GM12801 (cell line): ENCODE data around the gene TRPM8.

ENCODE experiments used
- CTCF ChIP-seq: IDR thresholded peaks from one replicate; pipeline ENCODE4 v1.5.1; 2011; ENCODE audit warnings: control low read depth; ENCODE audit not compliant: insufficient read length; ENCODE audit errors: extremely low read depth

The TRPM8 gene

DNA sequence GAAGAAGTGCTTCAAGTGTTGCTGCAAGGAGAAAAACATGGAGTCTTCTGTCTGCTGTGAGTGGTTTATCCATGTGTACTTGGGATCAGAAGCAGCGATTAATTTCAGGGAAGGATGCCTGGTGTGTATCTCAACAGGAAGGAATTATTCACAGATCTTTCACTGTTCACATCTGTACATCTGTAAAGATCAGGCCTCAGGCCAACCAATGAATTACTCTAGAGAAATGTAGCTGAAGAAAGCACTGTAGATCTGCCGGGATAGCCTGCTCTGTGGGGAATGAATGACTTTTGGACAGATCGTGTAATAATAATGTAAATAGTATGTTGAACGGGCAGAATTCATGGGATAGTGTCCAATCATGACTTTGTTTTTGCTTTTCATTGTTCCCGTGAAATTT is 79.3 kb downstream of the TRPM8 start:
- no peak for TF ChIP-seq CTCF

DNA sequence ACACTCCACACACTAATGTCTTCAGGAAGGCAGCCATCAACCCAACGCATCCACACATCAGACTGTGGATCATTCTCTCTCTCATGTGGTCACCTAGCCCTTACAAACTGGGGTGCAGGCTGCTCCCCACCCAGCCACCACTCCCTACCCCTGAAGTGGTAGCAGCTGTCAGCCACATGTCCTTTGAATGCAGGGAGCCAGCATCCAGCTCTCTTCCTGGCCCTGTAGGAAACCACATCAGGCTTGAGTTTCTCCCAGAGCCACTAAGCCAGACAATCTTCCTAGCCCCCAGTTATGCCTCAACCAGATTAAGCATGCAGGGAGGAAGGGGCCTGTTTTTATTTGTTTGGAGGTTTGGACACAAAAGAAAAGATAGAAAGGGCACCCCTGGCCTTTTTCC is 80.5 kb downstream of the TRPM8 start:
- no peak for TF ChIP-seq CTCF

GRCh38 chr2:233999182-233999581 is 82.0 kb downstream of the TRPM8 start:
- TF ChIP-seq CTCF, result no peak

DNA sequence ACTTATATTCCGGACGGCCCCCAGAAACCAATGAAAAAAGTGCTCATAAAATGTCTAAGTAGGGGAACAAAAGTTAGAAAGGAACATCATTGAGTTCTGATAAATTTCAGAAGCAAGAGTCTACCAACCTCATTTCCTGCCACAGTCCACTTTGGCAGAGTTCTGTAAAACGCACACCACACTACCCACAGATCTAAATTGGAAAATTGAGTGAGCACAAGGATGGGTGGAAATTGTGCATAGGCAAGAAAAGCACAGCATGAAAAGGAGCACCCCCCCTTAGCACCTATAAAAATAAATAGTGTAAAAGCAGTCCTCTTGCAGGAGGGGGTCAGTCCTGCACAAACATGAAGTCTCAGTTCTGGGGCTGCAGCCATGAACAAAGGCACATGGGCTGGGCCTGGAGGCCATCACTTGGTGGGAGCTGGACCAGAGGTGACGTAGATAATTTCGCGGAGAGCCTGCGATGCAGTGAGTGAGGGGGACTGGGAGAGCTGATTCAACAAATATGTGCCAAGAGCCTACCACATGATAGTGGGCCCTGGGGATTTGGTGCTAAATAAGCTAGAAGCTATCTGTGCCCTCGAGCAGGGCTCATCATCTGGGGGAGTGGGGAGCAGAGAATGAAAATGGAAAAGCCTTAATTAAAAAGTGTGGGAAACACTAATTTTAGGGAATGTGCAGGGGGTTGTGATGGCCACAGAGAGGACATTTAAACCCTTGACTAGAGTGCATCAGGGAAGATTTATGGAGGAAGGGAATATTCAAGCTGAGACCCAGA is 84.4 kb downstream of the TRPM8 start:
- TF ChIP-seq CTCF, result no peak

DNA sequence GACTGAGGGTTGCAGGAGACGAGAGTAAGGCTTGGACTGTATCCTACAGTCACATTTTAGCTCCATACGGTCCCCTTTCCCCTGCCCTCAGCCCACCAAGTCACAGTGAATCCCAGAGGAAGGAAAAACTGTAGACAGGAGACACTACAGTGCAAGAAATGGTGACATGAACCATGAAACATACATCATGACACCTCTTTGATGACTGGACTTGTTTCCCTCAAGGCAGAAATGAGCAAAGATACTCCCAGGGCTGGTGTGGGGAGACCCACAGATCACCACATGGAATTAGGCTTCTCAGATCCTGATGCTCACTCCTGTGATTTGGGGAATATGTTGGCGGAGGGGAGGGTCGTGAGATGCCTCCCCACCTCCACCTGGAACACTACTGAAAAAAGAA is 85.1 kb downstream of the TRPM8 start:
- no peak for TF ChIP-seq CTCF

DNA sequence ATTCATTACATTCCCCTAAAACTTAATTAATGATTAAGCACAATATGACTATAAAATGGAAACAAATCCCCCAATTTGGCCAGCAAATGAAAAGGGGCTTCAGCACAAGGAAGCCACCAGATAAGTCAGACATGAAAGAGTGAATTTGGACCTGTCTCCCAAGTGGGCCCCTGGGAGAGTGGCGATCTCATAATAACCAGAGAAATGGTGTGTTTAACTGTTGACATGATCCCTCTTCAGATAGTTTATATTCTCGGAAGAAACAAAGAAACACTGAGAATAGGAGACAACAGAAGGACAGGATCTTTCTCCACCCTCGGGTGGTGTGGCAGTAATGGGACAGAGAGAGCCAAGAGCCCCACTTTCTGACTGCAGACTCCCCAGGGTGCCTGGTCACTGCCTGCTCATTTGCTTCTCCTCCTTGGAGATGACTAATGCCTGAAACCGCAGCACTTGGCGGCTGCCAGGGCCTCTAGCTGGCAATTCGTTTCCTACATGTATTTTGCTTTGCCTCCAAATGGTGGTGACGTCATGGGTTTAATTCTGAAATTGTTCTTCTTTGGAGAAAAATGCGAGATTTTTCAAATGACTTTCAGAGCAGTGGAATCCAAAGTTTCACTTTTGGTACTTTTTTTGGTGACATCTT is 86.9 kb downstream of the TRPM8 start:
- no peak for TF ChIP-seq CTCF

- no peak for TF ChIP-seq CTCF
Measured at GRCh38 chr2:234005126-234005525, 88.0 kb downstream of the TRPM8 start.
